HepG2 (cell line): ENCODE data around the gene KCTD13. TPM values are rescaled to one million over a fixed set of nuclear protein-coding genes. Genes with fewer than 3 reads are reported as not detected.

ENCODE experiments used
- ARID5B ChIP-seq: IDR thresholded peaks from 2 replicates; pipeline ENCODE4 v1.4.0; 2020; ENCODE audit warnings: mild to moderate bottlenecking, missing genetic modification reagents
- ASH2L ChIP-seq: fragments of 300-600, 200-600 bp; sonication (generic); IDR thresholded peaks from 2 replicates; pipeline ENCODE4 v1.7.0; 2017; ENCODE audit warnings: low read depth, mild to moderate bottlenecking, moderate library complexity, mixed read lengths, low read length; ENCODE audit not compliant: insufficient read length
- CSRNP2 ChIP-seq: sonication (generic); formaldehyde crosslinking; conservative IDR thresholded peaks from 2 replicates; pipeline ENCODE4 v1.8.0; 2022; ENCODE audit warnings: low read depth, missing genetic modification reagents
- ESRRA ChIP-seq: sonication (generic); formaldehyde crosslinking; IDR thresholded peaks from 2 replicates; pipeline ENCODE4 v1.5.1; 2020; ENCODE audit warnings: mild to moderate bottlenecking, low read depth, missing genetic modification reagents
- HOXD1 ChIP-seq: sonication (generic); formaldehyde crosslinking; IDR thresholded peaks from 2 replicates; pipeline ENCODE4 v1.5.0; 2020; ENCODE audit warnings: missing genetic modification reagents
- MXI1 ChIP-seq: IDR thresholded peaks from 3 replicates; pipeline ENCODE4 v1.6.1; 2012; ENCODE audit warnings: low read depth, low read length, inconsistent platforms, borderline replicate concordance
- POLR2AphosphoS5 ChIP-seq: IDR thresholded peaks from 2 replicates; pipeline ENCODE4 v1.6.1; 2012; ENCODE audit warnings: low read depth, low read length
- RNF219 ChIP-seq: sonication (generic); formaldehyde crosslinking; IDR thresholded peaks from 2 replicates; pipeline ENCODE4 v1.5.0; 2020; ENCODE audit warnings: mild to moderate bottlenecking, missing genetic modification reagents
- RXRA ChIP-seq: sonication (generic); formaldehyde crosslinking; IDR thresholded peaks from 2 replicates; pipeline ENCODE4 v1.5.1; 2020; ENCODE audit warnings: missing genetic modification reagents
- SP1 ChIP-seq, 2 experiments: fragments of 450-650 bp in 1 of 2; sonication (generic) in 1 of 2; formaldehyde crosslinking in 1 of 2; IDR thresholded peaks; 2 replicates each; pipeline versions ENCODE4 v1.4.0 to v1.6.1; 2016 to 2020; ENCODE audit warnings: missing genetic modification reagents in 1 of 2
- TCF12 ChIP-seq, 2 experiments: fragments of 450-650 bp in 1 of 2; sonication (generic) in 1 of 2; formaldehyde crosslinking in 1 of 2; IDR thresholded peaks; 2 replicates each; pipeline versions ENCODE4 v1.6.1 to v1.8.0; 2017 to 2022; ENCODE audit warnings: antibody characterized with exemption in 1 of 2, mild to moderate bottlenecking in 1 of 2, missing genetic modification reagents in 1 of 2, moderate library complexity in 1 of 2
- TRIM22 ChIP-seq: fragments of 450-650 bp; IDR thresholded peaks from 2 replicates; pipeline ENCODE4 v1.6.1; 2017
- ZFP1 ChIP-seq: IDR thresholded peaks from 2 replicates; pipeline ENCODE4 v1.6.1; 2016
- ZNF3 ChIP-seq: IDR thresholded peaks from 2 replicates; pipeline ENCODE4 v1.7.0; 2017; ENCODE audit warnings: inconsistent platforms
- ZNF501 ChIP-seq: sonication (generic); formaldehyde crosslinking; IDR thresholded peaks from 2 replicates; pipeline ENCODE4 v1.5.1; 2020; ENCODE audit warnings: mild to moderate bottlenecking, moderate library complexity, missing genetic modification reagents
- ZNF557 ChIP-seq: sonication (generic); formaldehyde crosslinking; IDR thresholded peaks from 2 replicates; pipeline ENCODE4 v1.4.0; 2020; ENCODE audit warnings: missing genetic modification reagents
- ZNF782 ChIP-seq: sonication (generic); formaldehyde crosslinking; IDR thresholded peaks from 2 replicates; pipeline ENCODE4 v1.4.0; 2020; ENCODE audit warnings: missing genetic modification reagents, mild to moderate bottlenecking, borderline replicate concordance
- polyA plus RNA-seq, 8 experiments: library from polyadenylated mRNA; depleted of rRNA in 3 of 8; stranded (reverse) in 7 of 8; unstranded in 1 of 8; fragments of >200 nt; fragmentation: Illumina TruSeq in 4 of 8; extraction: Trizol in 4 of 8; gene quantifications; 2 replicates each; pipeline versions ENCODE4 v1.2.1 to v1.2.3, GENCODE V29; 2011 to 2016; ENCODE audit warnings: low read depth in 4 of 8, missing spikeins in 1 of 8, mixed read lengths in 1 of 8; ENCODE audit not compliant: insufficient read depth in 1 of 8
- total RNA-seq, 5 experiments: library from RNA; depleted of rRNA; stranded (reverse); fragments of >200 nt; fragmentation: Illumina TruSeq; extraction: Trizol; gene quantifications; 2 replicates each; pipeline ENCODE4 v1.2.3, GENCODE V29; 2016; ENCODE audit warnings: low read depth in 1 of 5

Gene KCTD13
- total and polyA plus RNA-seq, 2 of the 13 experiments (the other 11 are each of a cell fraction or from before 2014, with no cell fraction given) = 6.3 to 14.7 TPM

GRCh38 chr16:29925781-29926710 lies at the start of gene KCTD13 (continued):
- TF ChIP-seq RNF219 (CRISPR knock-in tag) (peak; percentile 25; the same call in 1 of the 2 replicates), RXRA (CRISPR knock-in tag) (peak; percentile 61), ZNF501 (CRISPR knock-in tag) (peak; percentile 96), ARID5B (CRISPR knock-in tag) (peak; percentile 7; the same call in 1 of the 2 replicates), SP1 (IDR thresholded peaks at IDR 0.05) (no peak), SP1 (CRISPR knock-in tag; IDR thresholded peaks at IDR 0.05) (peak; percentile 81; the same call in 1 of the 2 replicates), MXI1 (peak; percentile 88; the same call in 1 of the 3 replicates), TCF12 (IDR thresholded peaks at IDR 0.05) (no peak), TCF12 (CRISPR knock-in tag; IDR thresholded peaks at IDR 0.05) (no peak; the same call in 1 of the 2 replicates), ZNF782 (CRISPR knock-in tag) (no peak), HOXD1 (peak; percentile 88), TRIM22 (no peak), CSRNP2 (no peak), ESRRA (no peak; the same call in 1 of the 2 replicates), ASH2L (peak; percentile 66), ZNF557 (peak; percentile 62; the same call in 1 of the 2 replicates), POLR2AphosphoS5 (peak; percentile 98), ZFP1 (CRISPR knock-in tag) (no peak), ZNF3 (no peak)
